Measurements from ENCODE around the gene PLGRKT.
"Not testable (repeated sequence)": the region's sequence is repeated elsewhere in the genome, so short reads cannot be mapped to it uniquely, and the experiment has no call there.

PLGRKT gene

DNA sequence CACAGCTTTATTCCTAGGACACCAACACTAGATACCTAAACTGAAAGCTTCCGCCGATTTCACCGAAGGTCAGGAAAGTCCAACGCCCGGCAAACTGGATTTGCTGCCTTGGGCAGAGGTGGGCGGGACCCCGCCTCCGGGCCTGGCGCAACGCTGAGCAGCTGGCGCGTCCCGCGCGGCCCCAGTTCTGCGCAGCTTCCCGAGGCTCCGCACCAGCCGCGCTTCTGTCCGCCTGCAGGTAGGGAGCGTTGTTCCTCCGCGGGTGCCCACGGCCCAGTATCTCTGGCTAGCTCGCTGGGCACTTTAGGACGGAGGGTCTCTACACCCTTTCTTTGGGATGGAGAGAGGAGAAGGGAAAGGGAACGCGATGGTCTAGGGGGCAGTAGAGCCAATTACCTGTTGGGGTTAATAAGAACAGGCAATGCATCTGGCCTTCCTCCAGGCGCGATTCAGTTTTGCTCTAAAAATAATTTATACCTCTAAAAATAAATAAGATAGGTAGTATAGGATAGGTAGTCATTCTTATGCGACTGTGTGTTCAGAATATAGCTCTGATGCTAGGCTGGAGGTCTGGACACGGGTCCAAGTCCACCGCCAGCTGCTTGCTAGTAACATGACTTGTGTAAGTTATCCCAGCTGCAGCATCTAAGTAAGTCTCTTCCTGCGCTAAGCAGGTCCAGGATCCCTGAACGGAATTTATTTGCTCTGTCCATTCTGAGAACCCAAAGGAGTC is 12.8 kb upstream of the PLGRKT start, which contains the start of gene CD274:
CD274 (plus strand) TSS at position 184 of the 733 bp plus-strand sequence. CDS start 5,572 bp downstream, outside the sequence.
- DNase-seq: peak; percentile 95

DNA sequence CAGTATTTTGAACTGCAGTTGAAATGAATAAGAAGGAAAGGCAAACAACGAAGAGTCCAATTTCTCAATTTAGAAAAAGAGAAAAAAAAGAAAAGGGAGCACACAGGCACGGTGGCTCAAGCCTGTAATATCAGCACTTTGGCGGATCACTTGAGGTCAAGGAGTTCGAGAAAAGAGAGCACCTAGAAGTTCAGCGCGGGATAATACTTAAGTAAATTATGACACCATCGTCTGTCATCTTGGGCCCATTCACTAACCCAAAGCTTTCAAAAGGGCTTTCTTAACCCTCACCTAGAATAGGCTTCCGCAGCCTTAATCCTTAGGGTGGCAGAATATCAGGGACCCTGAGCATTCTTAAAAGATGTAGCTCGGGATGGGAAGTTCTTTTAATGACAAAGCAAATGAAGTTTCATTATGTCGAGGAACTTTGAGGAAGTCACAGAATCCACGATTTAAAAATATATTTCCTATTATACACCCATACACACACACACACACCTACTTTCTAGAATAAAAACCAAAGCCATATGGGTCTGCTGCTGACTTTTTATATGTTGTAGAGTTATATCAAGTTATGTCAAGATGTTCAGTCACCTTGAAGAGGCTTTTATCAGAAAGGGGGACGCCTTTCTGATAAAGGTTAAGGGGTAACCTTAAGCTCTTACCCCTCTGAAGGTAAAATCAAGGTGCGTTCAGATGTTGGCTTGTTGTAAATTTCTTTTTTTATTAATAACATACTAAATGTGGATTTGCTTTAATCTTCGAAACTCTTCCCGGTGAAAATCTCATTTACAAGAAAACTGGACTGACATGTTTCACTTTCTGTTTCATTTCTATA is 12.0 kb upstream of the PLGRKT start:
- peak; percentile 39 for DNase-seq

DNA sequence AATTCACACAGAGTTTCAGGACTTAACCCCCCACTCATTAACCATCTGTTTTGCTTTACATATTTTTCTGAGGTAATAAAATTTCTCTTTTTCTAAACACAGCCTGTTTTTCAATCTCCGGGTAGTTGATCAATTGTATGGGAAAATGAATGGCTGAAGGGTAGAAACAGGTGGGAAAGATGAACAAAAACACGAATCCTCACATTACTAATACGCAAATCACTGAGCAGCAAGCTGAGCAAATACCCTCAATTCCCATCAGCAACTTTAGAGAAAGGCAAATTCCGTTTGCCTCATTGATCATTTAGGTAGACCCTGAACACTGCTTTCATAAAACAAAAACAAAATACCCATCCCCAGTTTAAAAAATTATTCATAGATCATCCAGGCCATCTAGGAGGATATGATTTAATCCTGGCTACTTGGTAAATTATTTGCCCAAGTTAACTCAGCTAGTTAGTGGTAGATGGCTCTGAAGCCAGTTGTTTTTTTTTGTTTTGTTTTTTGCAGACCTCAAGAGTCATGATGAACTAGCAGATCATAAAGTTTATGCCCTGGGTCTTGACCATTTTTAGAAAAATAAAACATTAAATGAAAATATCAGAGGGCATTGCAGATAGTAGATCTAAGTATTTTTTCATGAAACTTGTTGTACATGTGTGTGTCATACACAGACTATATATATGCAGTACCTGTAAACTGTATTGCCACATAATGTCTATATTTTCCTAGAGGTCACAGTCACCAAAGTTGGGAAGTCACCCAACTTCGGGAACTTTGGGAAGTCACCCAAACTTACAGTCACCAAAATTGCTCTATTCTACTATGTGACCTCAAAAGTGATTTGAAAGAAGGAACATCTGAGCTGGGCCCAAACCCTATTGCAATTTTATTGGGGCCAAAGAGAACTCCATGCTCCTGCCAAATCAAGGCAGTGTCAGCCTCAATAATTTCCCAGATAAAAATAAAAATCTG is 11.0 kb upstream of the PLGRKT start:
- no peak for DNase-seq

DNA sequence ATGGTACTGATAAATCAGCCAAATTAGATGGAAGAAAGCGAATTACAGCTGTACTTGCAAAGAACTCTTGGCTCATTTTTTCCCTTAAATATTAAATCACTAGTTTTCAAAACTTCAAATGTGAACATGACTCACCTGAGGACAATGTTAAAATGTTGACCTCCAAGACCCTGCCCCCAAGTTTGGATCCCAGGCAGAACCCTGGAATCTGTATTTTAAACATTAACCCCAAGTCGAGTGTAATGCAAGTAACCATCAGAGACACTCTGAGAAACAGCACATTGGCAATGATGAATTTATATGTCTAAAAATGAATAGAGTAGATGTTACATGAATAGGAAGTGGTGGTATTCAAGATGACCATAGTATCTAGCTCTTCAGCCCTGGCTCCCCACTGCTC is 10.3 kb upstream of the PLGRKT start:
- no peak for DNase-seq

DNA sequence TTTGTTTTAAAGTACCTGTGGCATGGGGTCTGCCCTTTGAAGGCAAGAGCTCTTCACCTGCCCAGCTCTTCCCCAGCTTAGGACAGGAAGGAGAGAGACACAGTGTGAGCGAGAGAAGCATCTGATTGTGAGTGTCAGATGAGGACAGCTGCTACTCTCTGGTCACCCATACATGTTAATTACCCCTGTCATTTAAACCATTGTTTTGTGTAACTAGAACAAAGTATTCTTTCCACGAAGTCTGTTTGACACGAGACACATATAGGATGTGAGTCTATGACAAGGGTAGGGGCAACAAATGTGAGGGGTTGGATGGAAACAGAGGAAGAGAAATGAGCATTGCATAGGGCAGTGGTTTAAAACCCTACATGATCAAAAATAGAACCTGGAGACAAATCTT is 9.6 kb upstream of the PLGRKT start:
- no peak for DNase-seq

DNA sequence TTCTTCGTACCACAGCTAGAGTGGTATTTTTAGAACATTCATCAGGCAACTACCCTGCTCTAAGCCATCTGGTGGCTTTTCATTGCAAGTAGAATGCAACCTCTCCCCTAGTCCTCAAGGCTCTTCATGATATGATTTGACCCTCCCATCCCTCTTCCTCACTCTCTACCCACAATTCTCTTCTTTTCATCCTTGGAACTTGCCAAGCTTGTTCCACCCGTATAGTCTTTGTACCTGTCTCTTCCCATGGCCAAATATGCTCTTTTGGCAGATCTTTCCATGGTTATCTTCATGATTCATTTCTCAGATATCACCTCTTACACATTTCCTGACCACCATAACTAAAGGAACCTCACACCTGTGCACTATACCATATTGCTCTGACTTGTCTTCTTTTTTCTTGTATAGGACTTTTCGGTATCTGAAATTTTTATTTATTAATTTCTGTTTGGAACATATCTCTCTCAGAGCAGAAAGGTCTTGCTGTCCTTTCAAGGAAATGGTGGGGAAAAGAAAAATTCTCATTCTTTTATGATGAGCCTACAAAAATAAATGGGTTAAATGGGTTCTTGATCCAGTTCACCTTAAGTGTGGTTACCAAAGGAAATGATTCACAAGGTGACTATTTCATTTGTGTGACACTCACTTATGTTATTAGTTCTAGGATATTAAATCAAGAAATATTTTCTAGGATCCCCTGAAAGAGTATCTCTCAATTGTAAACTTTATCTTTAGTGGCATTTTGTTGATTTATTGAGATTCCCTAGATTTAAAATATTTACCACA is 8.9 kb upstream of the PLGRKT start:
- DNase-seq: peak; percentile 10

DNA sequence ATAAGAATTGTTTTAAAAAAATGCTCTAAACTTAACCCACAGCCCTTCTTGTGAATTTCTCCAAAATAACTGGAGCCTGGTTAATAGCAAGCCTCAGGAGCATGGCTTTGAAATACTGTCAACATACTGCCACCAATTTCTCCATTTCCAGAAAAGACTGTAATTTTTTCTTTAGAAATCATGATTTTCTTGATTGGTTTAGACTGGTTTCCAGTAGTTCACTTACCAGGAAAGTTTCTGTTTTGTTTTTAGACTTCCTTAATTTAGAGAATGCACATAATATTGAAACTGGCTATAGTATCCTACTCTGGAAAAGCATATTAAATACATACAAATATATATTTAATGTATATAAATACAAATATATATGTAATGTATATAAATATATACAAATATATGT is 8.2 kb upstream of the PLGRKT start:
- DNase-seq: no peak

DNA sequence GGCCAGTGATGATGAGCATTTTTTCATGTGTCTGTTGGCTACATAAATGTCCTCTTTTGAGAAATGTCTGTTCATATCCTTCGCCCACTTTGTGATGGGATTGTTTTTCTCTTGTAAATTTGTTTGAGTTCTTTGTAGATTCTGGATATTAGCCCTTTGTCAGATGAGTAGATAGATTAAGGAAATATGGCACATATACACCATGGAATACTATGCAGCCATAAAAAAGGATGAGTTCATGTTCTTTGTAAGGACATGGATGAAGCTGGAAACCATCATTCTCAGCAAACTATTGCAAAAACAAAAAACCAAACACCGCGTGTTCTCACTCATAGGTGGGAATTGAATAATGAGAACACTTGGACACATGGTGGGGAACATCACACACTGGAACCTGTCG is 7.4 kb upstream of the PLGRKT start:
- DNase-seq: not testable (repeated sequence)

DNA sequence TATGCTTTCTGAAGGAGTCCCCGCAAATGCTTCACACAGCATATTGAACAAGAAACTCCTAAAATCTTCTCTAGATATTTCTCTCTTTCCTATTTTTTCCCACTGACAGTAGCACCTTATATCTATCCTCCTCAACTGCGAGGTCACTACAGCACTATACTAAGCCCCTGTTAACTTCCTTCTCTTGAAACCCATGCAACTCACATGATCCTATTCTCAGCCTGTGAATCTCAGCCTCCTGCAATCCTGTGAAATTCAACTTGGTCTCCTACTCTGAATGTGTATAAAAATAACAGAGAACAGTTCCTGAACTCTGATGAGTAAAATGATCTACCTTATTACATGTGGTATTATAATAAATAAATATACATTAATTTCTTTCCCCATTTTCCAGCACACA is 6.1 kb upstream of the PLGRKT start:
- DNase-seq: no peak

DNA sequence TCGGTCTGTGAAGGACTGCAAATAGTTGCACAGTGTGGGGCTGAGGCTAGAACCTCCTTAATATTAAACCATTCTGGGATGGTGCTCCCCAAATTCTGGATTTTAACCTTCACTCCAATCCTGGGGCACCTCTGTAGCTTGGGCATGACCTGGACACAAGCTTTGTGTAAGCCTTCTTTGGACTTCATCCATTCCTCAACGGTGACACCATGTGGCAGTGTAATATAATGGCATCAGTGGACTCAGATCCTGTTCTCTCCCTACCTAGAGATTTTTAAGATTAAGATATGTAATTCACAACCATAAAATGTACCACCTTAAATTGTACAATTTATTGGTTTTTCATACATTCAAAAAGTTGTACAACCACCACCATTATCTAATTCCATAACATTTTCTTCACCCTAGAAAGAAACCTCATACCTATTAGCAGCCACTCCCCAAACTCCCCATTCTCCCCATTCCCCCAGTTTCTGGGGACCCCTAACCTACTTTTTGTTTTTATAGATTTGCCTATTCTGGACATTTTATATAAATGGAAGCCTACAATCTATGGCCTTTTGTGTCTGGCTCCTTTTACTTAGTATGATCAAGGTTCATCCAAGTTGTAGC is 4.8 kb upstream of the PLGRKT start:
- DNase-seq: peak; percentile 66

DNA sequence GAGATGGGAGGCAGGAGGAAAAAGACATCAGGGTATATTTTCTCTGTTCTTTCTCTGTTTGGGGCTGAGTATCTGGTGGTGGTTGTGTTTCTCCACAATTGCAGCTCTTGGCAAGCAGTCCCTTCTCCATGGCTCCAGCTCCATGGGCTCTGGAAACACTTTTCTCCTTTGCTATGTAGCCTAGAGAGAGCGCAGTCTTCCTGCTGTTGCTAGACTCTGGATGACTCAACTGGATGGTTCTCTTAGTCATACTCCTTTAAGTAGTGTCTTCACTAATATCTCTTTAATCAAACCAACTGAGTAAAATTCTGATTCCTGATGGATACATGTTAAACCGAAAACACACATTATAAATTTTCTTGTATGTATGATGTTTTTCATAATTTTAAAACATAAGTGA is 3.3 kb upstream of the PLGRKT start:
- no peak for DNase-seq

DNA sequence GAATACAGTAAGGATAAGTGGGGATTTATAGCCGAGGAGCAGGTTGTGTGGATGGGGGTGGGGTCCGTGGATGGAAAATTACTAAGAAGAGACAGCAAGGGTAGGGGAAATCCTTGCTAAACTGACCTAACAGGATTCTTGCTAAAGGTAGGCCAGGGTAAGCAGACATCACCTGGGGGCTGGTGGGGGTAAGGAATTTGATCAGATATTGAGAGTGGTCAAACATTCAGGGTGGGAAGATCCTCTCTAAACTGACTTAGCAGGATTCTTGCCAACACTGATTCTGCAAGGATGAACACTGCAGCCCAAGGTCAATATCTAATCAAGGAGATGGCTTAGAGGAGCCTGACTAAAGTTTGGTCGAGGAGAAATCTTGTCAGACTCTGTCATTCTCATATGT is 2.7 kb upstream of the PLGRKT start:
- no peak for DNase-seq

DNA sequence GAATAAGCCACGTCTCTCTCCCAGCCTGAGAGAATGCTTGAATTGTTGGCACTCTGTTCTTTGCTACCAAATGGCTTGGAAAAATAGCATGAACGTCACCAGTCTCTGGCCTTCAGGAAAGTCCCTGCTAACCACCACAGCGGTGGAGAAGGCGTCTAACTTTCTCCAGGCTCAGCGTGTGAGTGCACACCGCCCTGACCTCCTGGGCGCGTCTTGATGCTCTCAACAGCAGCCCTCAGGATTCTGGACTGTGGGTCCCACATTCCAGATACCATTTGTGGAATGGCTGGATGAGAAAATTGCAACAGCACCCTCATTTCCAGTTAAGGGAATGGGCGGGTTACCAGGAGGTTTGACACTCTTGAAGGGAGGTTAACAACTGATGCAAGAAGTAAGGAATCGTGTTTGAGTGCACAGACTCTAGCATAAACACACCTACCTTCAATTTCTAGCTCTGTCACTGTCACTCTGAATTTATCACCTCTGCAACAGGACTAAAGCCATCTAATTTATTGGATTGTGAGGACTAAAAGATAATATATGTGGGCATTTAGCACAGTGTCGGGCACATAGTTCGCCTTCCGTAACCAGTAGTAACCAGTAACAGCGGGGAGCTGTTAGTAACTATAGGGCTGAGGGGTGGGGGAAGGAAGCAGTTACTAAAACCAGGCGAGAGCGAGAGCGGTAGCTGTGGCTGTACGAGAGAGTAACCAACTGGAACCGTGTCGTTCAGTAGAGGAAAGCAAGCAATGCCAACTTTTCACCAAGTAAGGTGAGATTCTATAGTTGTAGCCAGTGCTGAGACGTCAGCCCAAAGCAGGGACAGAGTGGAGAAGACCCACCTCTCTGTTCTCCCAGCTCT is 807 bp upstream of the PLGRKT start:
- peak; percentile 42 for DNase-seq

DNA sequence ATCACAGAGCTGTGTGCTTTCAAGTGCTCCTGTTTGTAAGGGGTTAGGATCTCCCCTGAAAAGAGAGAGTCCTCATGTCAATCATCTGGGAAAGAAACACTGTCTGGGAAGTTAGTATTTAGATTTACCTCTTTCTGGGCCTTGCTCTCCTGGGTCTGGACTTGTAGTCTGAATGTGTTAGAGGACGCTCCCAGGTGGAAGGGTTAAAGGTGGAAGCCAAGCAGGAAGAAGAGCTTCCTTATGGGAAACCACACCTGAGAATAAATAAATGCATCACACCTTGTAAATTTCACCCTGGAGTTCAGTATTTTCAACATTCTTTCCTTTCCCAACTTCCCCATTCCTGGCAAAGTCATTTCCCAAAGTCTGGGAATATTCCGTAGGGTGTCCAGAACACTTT is 1.3 kb downstream of the PLGRKT start:
- DNase-seq: no peak

DNA sequence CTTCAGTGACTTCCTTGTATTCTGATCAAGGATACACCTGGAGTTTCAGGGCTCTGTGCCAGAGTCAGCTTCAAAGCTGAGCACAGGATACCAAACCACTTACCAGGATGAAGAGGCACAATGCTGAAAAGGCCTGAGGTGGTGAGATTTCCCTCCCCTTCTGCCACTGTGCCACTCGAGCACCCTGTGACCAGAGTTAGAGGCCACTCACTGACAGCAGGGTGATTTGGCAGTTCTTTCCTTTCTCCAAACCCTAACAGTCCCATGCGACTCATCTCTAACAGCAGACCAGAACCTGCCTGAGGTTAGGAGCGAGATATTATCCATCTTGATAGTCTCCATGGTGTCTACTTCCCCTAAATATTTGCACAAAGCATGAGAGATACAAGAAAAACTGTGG is 1.8 kb downstream of the PLGRKT start:
- no peak for DNase-seq

DNA sequence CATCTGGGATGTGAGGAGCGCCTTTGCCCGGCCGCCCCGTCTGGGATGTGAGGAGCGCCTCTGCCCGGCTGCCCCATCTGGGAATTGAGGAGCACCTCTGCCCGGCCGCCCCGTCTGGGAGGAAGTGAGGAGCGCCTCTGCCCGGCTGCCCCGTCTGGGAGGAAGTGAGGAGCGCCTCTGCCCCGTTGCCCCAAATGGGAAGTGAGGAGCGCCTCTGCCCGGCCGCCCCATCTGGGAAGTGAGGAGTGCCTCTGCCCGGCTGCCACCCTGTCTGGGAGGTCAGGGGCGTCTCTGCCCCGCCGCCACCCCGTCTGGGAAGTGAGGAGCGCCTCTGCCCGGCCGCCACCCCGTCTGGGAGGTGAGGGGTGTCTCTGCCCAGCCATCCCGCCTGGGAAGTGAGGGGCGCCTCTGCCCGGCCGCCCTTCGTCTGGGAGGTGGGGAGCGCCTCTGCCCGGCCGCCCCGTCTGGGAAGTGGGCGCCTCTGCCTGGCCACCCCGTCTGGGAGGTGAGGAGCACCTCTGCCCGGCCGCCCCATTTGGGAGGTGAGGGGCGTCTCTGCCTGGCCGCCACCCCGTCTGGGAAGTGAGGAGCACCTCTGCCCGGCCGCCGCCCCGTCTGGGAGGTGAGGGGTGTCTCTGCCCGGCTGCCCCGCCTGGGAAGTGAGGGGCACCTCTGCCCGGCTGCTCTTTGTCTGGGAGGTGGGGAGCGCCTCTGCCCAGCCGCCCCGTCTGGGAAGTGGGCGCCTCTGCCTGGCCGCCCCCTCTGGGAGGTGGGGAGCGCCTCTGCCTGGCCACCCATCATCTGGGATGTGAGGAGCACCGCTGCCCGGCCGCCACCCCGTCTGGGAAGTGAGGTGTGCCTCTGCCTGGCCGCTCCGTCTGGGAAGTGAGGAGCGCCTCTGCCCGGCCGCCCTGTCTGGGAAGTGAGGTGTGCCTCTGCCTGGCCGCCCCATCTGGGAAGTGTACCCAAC is 3.6 kb downstream of the PLGRKT start:
- not testable (repeated sequence) for DNase-seq

DNA sequence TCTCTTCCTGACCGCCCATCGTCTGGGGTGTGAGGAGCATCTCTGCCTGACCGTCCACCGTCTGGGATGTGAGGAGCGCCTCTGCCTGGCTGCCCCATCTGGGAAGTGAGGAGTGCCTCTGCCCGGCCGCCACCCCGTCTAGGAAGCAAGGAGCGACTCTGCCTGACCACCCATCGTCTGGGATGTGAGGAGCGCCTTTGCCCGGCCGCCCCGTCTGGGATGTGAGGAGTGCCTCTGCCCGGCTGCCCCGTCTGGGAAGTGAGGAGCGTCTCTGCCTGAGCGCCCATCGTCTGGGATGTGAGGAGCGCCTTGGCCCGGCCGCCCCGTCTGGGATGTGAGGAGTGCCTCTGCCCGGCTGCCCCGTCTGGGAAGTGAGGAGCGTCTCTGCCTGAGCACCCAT is 4.4 kb downstream of the PLGRKT start:
- not testable (repeated sequence) for DNase-seq

DNA sequence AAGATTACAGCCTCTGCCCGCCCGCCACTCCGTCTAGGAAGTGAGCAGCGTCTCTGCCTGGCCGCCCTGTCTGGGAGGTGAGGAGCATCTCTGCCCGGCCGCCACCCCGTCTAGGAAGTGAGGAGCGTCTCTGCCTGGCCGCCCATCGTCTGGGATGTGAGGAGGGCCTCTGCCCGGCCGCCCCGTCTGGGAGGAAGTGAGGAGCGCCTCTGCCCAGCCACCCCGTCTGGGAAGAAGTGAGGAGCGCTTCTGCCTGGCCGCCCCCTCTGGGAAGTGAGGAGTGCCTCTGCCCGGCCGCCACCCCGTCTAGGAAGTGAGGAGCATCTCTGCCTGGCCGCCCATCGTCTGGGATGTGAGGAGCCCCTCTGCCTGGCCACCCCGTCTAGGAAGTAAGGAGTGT is 4.8 kb downstream of the PLGRKT start:
- not testable (repeated sequence) for DNase-seq

DNA sequence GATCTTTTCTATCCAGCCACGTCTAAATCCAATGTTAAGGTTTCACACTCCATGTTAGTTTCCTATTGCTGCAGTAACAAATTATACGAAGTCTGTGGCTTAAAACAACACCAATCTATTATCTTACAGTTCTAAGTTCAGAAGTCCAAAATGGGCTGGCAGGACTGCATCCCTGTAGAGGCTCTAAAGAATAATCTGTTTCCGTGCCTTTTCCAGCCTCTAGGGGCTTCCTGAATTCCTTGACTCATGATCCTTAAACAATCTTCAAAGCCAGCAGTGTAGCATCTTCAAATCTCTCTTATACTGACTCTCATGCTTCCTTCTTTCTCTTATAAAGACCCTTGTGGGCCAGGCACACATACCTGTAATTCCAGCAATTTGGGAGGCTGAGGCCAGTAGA is 6.8 kb downstream of the PLGRKT start:
- DNase-seq: no peak
